GM18868 (cell line): ENCODE data around the gene AFM.

Experiments
- ATAC-seq: cut with Tn5 transposase; IDR thresholded peaks from one replicate; pipeline ENCODE4 v1.9.1; 2021; ENCODE audit warnings: mild to moderate bottlenecking, moderate library complexity; ENCODE audit not compliant: unreplicated experiment

The AFM gene

DNA sequence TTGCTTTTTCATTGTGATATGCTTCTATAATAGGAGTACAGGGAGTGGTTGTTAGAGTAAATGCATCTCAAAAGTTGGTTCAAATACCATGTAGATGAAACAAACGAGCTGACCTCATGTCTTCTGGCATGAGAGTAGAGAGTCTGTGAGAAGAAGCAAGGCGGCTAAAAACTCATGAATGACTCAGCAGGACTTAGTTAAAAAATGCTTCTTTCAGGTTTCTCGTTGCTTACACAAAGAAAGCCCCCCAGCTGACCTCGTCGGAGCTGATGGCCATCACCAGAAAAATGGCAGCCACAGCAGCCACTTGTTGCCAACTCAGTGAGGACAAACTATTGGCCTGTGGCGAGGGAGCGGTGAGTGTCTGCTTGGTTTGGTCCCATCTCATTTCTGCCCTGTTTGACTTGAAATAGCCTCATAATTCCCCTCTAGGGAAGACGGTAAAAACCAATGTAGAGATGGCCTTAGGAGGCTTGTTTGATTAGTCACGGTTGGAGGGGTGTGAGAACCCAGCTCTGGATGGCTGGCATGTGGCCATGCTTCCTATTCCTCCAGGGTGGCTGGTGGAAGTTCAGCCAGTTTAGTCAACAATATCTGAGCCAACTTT lies 31.0 kb upstream of the AFM start:
- no peak for ATAC-seq

DNA sequence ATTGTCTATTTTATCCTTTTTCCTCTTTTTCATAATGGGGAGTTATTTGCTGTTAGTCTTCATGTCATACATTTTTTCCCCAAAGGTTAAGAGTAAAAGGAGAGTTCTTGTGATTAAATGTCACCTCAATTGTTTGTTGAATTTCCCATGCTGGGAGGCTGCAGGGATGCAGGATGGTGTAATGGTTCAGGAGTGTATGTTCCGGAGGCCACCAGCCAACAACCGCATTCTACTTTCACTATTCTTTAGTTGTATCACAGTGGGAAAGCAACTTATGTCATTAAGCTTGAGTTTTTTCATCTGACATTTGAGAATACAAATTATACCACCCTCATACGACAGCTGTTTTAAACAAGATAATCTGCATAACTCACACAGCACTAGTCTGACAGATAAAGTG lies 30.1 kb upstream of the AFM start:
- ATAC-seq: no peak

DNA sequence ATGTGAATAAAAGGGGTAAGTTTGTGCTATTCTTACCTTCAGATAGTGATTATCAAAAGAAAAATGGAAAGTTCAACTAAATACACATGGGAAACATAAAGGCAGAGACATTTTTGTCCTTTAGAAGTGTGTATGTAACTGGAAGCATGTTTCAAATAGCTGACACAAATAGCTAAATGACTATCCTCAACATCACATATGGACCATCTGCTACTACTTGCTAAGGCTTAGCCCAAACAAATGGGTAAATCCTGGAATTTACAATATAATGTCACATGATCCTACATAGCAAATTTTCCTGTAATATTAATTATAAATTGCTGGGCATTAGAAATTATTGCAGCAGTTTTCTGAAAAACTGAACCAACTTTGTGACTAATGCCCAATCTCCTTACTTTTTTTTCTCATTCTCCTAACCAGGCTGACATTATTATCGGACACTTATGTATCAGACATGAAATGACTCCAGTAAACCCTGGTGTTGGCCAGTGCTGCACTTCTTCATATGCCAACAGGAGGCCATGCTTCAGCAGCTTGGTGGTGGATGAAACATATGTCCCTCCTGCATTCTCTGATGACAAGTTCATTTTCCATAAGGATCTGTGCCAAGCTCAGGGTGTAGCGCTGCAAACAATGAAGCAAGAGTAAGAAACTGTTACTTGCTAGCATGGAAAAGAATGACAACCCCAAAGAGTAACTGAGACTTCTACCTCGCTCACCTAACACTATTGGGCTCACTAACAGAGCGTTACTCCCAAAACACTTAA lies 29.4 kb upstream of the AFM start:
- no peak for ATAC-seq

DNA sequence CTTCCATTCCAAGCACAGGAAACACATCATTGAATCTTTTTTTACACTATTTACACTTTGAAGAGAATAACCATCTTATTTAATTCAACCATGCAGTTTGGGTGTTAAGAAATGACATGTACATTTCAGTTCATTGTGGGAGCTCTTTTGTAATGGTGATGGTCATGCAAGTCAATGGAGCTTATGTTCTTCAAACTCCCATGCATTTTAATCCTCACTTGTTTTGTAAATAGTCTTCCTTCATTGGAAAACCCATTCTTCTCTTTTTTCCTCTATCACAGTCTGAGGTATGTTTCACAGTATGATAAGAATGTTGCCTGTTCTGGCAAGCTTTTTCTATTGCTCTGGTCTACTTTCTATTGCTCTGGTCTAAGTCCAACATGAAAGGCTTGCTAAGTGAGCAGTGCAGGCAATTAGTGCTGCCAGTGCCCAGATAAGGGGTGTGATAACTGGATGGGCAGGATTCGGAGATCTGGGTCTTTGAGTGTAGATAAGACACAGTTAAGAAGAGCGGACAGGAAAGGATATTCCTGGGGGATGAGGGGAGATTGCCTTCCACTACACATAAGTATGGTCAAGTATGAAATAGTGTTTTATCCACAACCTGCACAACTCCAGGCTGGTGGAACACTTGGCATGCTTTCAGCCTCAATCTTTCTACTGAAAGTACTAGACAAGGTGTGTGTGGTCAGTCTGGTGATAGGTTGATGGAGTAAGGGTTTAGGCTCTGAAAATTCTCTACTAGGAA lies 28.4 kb upstream of the AFM start:
- ATAC-seq: no peak

DNA sequence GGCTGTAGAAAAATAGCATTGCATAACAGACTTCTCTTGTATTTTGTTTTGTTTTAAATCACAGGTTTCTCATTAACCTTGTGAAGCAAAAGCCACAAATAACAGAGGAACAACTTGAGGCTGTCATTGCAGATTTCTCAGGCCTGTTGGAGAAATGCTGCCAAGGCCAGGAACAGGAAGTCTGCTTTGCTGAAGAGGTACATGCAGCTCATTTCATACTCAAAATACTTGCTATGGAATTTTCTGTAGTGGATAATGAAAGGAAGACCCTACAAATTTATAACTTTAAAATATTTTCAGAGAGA lies 27.9 kb upstream of the AFM start:
- no peak for ATAC-seq

DNA sequence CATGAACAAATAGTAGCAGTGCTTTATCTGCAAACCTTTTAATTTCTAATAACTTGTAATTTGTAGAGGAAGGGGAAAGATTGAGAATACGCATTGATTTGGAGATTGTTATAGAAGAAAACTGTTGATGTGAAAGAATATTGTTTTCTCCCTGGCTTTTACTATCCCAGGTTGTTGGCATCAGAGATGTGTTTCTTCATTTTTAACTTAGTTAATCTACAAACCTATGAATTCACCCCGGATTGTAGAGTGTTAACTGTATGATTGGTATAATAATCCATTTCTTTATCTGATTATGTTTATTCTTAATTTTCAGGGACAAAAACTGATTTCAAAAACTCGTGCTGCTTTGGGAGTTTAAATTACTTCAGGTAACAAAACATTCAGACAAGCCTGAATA lies 26.6 kb upstream of the AFM start:
- no peak for ATAC-seq

DNA sequence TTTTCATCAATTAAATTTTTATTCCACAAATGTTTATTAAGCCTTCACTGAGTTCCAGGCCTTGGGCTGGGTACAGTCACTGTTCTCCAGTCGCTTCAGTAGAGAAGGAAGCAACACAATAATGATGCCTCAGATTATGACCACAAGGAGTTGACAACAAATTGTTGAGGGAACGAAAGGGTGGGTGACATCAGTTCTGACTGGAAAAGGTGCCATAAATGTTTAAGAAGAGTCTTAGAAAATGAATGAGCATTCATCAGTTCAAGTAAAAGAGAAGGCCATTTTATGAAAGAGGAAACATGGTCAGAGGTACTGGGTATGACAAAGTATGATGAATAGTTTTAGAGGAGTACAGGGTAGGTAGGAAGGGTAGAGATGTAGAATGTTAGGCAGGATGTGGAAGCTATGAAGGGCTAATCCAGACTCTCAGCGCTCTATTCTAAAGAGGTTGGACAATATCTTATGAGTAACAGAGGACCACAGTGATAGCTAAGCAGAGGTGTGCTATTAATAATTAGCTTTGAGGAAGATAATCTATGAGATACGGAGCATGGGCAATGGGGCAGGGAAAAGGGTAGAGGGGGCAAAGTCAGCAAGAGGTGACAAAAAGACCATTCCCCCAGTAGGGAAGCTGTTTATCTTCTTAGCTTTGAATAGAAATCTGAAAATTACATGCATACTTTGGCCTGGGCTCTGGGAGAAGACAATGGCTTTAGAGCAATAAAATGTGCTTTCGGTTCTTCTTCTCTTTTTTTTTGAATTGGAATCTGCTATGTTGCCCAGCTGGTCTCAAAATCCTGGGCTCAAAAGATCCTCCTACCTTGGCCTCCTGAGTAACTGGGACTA lies 25.1 kb upstream of the AFM start:
- no peak for ATAC-seq

DNA sequence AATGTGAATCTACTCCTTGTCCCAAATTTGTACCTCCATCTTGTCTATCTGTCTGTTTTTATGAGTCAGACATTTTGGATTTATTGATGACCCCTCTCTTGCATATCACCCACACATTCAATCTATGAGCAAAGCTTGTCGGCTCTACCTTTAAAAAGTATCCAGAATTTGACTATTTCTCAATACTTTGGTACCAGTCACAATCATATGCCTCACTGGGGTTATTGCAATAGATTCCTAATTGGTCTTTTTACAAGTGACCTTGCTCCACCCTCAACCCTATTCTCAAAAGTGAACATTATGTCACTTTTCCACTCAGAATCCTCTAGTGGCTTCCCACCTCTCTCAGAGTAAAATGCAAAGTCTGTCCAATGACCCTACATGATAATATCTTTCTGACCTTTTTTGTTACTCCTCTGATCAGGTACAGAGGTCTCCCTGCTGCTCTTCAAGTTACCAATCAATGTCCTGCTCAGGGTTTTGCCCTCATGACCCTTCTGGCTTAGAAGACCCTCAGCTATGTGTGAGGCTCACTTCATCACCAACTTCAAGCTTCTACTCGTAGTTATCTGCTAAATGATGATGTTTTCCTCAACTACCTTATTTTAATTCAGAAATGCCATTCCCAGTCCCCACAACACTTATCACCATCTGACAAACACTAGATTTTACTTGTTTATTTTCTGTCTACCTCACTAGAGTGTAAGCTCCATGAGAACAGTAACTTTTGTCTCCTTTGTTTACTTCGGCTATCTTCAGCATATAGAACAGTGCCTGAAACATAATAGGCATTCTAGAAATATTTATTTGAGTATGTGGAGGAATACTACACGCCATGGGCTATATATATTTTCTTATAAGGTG lies 23.1 kb upstream of the AFM start:
- no peak for ATAC-seq

DNA sequence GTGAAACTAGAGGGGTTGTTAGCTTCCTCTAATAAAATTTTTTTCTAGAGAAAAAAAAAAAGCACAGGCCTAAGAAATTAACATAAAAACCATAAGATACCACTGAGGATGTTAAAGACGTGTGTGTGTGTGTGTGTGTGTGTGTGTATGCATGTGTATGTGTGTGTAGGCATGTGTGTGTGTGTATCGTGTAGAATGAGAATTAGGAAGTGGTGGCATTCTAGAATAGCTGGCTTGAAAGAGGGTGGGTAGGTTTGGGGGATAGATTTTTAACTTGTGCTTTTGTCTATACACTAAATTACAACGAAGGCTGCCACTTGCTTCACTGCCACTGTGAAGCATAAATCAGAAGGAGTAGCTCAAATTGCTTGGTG lies 22.5 kb upstream of the AFM start:
- no peak for ATAC-seq

DNA sequence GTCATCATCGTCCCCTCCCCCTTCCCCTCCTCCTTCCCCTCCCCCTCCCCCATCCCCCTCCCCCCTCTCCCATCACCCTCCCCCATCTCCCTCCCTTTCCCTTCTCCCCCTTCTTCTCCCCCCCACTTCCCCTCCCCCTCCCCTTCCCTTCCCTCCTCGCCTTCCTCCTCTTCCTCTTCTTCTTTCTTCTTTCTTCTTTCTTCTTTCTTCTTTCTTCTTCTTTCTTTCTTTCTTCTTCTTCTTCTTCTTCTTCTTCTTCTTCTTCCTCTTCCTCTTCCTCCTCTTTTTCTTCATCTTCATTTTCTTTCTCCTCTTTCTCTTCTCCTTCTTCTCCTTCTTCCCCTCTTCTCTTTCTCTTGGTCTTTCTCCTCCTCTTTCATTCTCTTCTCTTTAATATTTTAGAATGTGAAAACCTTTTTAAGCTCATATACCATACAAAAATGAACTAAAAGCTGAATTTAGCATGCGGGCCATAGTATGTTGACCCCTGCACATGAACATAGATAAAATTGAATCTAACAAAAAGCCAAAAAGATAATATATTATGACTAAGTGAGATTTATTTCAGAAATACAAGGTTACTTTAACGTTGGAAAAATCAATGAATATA lies 20.5 kb upstream of the AFM start:
- ATAC-seq: no peak

DNA sequence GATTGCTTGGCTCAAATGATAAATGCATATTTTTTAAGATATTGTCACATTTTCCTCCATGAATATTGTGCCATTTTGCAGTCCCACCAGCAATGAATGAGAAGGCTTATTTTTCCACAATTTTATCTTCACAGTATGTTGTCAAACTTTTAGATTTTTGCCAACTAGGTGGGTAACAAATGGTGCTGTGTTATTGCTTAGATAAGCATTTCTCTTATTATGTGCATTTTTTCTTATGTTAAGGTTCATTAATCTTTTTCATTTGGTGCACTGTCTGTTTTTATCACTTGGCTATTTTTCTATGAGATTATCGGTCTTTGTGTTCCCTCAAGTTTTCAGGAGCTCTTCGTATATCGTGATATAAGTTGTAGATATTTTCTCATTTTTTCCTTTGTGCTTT lies 13.4 kb upstream of the AFM start:
- ATAC-seq: no peak

DNA sequence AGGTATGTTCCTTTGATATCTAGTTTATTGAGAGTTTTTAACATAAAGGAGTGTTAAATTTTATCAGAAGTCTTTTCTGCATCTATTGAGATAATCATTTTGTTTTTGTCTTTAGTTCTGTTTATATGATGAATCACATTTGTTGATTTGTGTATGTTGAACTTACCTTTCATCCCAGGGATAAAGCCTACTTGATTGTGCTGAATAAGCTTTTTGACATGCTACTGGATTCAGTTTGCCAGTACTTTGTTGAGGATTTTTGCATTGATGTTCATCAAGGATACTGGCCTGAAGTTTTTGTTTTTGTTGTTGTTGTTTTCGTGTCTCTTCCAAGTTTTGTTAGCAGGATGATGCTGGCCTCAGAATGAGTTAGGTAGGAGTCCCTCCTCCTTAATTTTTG lies 10.8 kb upstream of the AFM start:
- no peak for ATAC-seq

DNA sequence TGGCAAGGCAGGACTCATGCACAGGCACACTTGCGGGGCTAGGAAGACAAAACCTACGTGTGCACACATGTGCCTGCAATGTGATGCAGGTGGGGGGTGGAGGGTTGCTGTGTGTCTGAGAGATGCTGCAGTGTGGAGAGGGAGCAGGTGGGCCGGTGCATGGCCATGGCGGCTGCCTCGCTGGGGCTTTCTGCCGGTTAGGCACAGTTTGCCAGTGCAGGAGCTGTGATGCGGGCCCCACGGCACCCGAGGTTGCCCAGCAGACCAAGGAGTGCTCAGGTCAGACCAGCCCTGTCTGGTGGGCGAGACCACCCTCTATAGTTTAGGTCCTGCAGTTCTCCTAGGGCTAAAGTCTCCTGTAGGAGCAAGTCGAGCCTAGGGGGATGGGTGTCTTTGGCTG lies 4.4 kb upstream of the AFM start:
- ATAC-seq: no peak

DNA sequence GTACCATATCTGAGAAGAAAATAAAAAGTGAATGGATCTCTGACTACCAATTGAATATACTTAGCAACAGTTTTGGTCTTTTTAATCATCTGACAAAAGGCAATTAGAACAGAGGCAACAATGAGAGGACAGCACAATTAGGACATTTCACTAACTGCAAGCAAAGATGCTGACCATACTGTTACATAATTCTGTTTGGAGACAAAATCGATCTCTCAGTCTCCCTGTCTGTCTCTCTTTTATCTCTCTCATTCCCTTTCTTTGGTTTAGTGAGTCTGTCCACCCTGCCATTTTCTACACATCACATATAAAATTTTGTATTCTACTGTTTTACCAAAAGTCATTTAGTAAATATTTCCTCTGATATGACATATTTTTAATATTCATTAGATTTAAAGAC lies 2.2 kb upstream of the AFM start:
- ATAC-seq: no peak

DNA sequence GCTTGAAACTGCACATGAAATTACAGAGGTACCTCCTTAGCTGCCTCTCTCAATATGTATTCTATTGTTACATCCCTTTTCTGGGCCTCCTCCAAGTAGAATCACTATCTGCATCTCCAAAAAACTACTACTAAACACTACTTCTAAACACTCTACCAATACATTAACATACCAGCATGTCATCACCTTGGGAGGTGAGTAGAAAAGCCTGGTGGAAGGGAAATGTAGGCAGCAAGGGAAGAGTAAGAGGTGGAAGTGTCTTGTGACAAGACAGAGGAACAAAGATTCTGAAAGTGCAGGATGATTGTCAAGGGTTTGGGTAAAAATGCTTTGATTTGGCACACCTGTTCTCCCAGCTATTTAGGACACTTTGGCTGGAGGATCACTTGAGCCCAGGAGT lies 3.5 kb downstream of the AFM start:
- no peak for ATAC-seq

DNA sequence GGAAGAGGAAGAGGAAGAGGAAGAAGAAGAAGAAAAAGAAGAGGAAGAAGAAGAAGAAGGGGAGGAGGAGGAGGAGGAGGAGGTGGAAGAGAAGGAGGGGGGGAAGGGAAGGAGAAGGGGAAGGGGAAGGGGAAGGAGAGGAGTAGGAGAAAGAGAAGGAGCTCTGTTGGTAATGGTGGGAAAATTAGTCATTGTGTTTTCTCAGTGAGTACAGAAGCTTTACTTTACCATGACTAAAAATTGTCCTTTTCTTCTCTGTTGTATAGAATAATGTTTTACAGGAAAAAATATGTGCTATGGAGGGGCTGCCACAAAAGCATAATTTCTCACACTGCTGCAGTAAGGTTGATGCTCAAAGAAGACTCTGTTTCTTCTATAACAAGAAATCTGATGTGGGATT lies 4.1 kb downstream of the AFM start:
- ATAC-seq: no peak

DNA sequence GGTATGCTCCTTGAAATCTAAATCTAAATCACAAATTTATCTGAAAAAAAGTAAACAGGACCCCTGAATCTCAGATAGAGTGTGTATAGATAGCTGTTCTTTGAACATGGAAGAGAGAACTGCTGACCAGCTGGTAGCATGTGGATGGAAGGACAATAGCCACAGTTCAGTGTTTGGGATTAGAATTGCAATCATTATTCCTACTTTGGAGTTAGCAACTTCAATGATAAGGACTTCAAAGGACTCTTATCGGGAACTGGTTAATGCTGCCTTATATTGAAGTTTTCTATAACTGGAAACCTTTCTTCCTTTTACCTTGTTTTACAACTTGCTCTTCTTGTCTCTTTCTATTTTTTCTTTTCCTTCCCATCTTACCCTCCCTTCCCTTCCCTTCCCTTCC lies 5.0 kb downstream of the AFM start:
- ATAC-seq: no peak

DNA sequence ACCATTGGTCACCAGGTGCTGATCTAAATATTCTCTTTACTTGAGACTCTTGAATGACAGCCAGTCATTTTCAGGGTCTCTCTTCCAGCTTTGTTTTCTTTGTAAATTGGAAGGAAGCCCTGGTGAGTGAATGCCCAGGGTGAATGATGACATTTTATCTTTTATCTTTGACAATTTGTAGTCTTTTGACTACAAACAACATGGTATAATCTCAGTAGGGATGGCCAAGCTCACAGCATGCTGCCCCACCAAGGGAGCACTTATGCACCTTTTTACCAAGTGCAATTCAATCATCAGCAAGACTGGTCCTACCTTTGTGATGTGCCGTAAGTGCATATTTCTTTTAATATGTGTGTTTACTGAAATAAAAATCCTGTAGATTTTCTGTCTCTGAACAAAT lies 5.7 kb downstream of the AFM start:
- ATAC-seq: no peak

DNA sequence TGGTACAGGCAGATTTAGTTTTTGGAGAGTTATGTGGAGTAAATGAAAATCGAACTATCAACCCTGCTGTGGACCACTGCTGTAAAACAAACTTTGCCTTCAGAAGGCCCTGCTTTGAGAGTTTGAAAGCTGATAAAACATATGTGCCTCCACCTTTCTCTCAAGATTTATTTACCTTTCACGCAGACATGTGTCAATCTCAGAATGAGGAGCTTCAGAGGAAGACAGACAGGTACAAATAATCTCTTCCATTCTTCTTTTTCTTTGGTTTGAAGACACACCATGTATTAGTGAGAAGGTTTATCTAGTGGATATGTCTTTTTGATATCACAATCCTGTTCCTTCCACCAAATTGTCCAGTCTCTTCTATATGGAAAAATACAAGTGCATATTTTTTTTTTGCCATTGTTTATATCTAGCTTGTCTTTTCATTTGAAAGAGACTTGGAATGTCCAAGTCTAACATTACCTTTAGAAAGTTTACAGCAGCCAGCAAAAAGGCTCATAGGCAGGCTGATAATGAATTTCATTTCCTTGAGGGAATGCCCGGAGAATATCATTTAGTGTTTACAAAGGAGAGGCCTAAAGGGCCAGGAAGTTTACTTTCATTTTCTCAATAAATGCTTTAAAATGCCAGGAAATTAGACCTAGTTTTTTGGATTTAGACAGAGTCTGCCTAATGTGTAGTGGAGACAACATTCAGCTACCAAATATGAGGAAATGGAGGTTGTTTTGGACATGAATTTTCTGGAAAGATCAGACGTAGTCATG lies 18.6 kb downstream of the AFM start:
- ATAC-seq: no peak
